Fibroblast of skin of abdomen (primary cell): ENCODE measurements around the gene ABHD17B. TPM values are rescaled to one million over a fixed set of nuclear protein-coding genes. Genes with fewer than 3 reads are reported as not detected.
A peak's percentile ranks its signal among the peaks of the same experiment; 100 is the strongest.
"Not testable (repeated sequence)": the region's sequence is repeated elsewhere in the genome, so short reads cannot be mapped to it uniquely, and the experiment has no call there.

Experiments used
- DNase-seq: peaks from one replicate; pipeline ENCODE4 v3.0.0-alpha.2; 2013
- polyA plus RNA-seq, 2 experiments: library from polyadenylated mRNA; unstranded; fragments of 120-200 nt; gene quantifications; one replicate each; pipeline ENCODE4 v1.2.1, GENCODE V29; 2013; ENCODE audit not compliant: insufficient read length in 2 of 2

ABHD17B gene
- 10.9 TPM for polyA plus RNA-seq (2013, experiment 1 of 2; ENCODE audit: insufficient read length)
- 11.4 TPM for polyA plus RNA-seq (2013, experiment 2 of 2; ENCODE audit: insufficient read length)

DNA sequence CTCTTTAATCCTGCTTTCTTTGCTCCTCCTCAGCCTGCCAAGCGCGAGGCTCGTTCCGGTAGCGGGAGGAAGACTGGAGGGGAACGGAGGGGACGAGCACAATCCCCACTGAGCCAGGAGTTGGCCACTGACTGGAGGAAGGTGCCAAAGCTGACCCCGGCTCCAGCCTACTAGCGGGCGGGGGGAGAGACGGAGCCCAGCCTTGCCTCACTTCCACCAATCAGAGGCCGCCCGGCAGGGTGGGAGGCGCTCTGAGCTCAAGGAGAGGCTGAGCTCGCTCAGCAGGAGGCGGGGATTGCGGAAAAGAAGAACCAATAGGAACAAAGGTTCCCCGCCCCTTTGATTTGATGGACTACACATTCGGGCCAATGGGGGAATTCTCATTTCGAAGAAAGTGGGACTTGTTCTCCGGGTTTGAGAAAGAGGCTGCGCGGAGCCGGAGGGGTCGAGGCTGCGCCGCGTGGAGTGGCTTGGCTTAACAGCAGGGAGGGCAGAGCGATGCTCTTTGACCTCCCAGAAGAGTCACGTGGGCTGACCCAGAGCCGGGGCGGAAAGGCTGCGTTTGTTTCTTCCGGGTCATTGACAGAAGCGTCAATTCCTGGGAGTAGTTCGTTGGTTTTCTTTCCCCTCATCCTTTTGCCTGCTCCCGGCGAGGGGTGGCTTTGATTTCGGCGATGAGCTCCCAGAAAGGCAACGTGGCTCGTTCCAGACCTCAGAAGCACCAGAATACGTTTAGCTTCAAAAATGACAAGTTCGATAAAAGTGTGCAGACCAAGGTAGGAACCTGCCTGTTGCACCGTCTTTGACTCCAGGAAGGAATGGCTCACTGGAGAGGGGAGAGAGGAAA, at the start of gene ABHD17B, which contains the start of gene C9orf85:
Gene ABHD17B (minus strand): TSS at position 133 of the 847 bp plus-strand sequence. CDS start 36,113 bp downstream, outside the sequence.
Gene C9orf85 (plus strand): TSS at position 579 of the 847 bp plus-strand sequence. CDS start 96 bp downstream, at position 675.
- peak; percentile 99 for DNase-seq

DNA sequence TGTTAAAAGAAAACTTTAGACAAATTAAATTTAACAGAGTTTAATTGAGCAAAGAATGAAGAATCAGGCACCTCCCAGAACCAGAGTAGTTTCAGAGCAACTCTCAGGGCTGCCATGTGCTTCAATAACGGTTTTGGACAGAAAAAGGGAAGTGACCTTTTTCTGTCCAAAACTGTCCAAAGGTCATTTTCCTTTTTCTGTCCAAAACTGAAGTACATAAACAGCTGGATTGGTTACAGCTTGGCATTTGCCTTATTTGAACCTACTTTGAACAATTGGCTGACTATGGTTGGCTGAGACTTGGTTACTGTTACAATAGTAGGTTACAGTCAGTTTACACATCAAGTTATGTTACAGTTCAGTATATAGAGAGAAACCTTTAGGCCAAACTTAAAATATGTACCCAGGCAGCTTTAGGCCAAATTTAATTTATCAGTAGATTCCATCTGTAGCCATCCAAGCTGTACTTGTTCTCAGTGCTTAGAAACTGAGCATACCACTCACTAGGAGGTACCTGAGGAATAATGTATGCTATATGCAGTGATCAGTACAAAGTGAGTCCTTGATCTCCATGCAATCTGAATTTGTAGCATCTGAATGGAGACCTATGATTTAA, 44.4 kb upstream of the ABHD17B start:
- no peak for DNase-seq

DNA sequence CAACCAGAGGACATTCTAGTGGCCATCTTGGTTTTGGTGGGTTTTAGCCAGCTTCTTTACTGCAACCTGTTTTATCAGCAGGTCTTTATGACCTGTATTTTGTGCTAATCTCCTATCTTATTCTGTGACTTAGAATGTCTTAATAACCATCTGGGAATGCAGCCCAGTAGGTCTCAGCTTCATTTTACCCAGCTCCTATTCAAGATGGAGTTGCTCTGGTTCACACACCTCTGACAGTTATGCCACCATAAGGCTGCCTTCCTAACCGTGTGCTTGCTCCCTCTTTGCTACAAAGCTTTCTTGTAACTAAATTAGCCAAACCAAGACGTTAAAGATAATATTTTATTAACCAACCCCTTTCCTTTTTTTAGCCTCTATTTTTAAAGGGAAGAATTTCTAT, 43.7 kb upstream of the ABHD17B start:
- not testable (repeated sequence) for DNase-seq

DNA sequence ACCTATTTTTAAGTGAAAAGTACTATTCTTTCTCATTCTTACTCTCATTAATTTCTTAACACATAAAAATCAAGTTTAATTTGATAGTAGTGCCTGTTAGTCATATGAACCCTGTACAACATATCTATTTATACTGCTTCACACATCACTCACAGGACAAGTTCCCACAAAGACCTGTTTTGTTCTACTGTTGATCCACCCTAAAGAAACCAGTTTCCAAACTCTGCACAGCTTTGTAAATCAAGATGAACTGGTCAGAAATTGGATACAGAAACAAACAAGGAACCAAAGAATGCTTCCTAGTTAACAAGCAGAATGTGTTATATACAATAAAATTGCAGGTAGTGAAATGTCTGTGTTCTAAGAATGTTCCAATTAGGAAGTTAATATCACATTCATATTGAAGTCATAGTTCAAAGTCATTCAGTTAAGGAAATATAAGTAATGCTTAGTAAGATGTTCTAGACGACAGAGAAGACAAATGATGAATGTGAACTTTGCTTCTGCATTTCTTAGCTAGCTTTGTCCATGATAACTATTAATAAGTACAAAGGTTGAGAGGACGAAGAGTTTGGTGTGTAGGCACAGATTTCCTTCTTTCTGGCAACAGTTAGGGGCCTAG, 33.9 kb upstream of the ABHD17B start:
- DNase-seq, result no peak

DNA sequence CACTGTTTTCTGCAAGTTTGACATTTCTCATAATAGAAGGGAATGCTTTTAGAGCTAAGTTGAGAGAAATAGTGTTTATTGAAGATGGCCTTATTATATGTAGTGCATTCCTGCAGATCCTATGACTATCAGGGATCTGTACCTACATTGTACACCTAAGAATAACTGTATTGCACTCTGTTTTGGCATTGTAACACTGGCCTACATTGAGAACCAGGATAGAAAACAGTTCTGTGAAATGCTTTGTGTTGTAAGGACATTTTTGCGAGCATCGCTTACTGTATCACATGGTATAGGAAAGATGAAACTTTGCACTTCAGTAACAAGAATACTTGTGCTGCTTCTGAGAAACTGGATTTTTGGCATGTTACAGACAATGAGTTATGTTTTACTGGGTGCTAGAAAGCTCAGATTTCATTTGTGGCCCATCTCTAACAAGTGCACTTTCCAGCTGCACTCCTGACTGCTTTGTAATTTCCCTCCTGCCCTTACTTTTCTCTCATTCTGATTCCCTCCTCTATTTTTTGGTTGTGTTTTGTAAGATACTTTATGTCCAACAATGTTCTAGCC, 31.1 kb upstream of the ABHD17B start:
- DNase-seq, result peak; percentile 23

DNA sequence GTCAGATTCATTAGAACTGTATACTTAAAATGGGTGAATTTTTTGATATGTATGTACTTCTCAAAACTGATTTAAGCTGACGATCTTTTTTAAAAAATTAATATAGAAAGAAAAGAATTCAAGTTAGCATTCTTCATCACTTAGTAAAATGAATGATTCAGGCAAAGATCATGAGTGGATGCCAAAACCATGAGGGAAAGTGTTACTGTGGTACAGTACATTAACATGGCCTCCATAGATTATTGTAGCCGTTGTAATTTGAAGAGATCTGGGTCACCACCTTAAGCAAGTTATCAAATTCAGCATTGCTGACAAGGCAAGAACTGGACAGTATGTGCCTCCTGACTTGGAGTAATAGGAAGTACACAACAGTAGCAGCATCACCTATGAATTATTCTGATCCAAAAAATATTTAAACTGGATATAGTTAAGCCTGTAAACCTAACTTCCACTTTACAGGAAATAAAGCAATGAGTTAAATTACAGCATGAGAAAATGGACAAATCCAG, 30.1 kb upstream of the ABHD17B start:
- DNase-seq, result peak; percentile 56

DNA sequence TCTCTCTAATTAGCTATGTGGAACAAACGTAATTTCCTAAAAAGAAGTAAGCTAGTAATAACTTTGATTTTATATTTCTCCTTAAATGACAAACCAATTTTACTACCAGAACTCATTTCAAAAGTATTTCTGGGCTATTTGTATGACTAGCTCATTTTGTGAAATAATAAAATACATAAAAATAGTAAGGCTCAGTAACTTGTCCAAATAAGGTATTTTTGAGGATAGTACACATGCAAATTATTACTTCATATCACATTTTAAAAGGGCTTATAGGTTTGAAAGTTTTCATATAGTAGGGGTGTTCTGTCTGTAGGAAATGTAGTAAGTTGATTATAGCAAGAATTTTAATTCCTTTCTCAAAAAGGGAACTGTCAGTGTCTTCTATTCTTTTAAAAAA, 26.9 kb upstream of the ABHD17B start:
- no peak for DNase-seq

DNA sequence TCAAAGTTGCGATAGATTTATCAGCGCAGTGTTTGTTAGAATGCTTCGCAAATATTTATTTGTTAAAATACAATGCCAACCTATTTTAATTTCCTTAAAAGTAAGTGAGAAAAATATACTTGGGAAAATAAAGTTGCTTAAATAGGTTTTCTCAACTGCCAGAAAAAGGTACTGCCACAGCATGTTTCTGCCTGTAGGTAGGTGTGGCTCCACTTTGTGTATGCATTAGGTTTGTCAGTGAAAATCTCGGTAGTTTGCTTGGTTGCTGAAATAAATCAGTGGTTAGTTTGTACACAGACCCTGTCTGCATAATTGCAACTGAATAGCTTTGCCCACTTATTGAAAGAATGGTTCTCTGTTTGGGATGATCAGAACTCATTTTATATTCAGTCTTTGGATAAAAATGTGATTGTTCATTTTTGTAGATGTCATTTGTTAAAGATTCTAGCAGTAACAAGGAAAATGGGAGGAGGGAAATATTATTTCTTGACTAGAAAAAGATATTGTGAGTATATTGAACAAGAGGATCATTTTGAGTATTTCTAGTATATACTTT, 26.2 kb upstream of the ABHD17B start:
- DNase-seq, result no peak

DNA sequence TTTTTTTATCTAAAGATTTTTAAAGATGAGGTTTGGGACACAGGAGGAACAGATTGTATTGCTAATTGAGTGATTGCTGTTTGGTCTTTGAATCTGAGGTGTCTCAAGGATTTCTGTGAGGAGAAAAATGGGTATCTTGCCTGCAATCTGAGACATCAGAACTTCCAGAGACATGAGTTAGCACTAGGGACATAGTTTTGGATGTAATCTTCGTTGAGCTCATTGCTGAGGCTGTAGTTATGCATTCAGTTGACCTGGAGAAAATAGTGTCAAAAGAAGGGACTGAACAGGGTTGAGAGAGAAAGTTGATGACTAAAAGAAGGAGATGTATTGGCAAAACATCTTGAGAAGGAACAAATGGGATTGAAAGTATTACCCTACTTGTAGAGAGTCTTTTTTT, 25.1 kb upstream of the ABHD17B start:
- DNase-seq, result no peak

DNA sequence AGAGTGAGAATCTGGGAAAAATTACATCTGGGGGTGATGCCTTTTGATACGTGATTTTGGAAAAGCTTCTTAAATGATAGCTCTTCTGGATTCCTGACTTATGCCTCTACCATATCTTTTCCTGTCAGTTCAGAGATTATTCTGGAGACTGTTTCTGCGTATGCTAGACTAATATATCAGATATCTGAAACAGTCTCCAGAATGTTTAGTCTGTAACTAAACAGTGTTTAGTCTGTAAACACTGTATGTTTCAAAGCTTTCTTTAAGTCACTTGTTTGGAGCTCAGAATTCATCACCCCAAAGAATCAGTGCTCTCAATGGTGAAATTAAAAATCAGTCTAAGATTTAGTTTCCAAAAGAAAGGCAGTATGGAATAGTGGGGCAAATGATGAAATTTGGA, 20.2 kb upstream of the ABHD17B start:
- no peak for DNase-seq

DNA sequence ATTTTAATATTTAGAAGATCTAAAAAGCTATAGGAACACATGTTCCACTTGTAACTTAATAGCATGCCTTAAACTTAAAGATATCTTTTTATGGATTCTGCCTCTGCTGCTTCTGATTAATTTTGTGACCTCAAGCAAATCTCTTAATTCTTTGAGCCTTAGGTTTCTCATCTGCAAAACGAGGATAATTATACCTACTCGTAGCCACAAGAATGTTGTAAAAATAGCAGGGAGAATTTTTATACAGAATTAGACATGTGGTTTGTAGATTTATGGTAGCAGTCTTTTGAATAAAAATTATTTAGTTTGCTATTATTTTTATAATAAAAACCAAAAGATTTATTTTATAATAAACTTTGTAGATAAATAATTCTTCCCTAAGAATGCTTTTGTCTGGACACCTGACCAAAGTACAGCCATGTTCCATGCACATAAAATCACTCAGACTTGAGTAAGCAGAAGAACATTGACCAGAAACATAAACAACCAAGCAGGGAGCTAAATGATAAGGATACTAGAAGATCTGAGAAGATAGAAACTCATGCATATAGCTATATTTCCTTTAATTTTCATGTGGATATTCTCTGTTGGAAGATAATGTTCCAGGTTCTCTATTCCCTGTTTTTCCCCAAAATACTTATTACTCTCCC, 18.9 kb upstream of the ABHD17B start:
- peak; percentile 87 for DNase-seq

DNA sequence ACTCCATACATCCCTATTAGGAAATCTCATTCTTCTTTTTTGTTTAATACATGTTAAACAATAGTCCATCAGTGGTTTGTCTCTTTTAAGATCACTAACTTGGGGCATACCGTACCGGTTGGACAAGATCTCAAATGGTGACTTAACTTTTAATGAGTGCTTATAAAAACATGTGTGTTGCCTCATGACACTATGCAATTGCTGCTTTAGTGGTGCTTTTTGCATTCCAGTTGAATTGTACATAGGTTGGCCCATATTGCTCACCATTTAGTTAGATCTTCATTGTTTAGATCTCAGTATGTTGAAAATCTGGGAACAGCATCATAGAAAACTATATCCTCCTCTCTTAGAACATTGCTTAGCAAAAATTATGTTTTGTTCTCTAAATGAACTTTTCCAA, 18.2 kb upstream of the ABHD17B start:
- peak; percentile 85 for DNase-seq

DNA sequence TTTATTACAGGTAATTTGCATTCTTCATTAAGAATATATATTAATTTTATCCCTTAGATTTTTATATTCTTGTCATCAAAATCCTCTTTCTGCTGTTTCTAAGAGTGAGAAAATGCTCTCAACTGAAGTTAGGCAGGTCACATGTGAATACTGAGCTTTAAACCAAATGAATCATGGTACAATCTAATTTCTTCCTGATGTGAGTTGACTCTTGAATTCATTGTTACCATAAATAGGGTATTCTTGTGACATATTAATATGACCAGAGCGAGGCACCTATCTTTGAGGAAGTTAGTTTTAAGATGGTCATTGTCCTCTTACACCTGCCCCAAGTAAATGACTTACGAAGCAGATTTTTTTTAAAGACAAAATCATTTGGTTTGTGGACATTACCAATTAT, 17.8 kb upstream of the ABHD17B start:
- peak; percentile 43 for DNase-seq

DNA sequence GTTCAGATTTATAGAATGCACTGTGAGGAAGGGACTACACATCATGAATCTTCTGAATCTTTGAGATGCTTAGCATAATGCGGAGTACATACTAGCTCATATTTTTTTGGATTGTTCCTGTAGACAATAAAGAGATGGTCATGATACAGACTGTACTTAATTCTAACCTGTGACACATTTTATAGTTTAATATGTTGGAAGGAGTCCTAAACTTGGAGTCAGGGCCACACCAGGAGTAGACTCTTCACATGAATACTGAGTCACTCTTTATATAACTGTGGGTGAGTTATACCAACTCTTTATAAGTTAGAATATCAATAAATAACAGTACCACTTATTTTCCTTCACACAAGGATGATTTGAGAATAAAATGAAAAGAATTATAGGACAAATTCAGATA, 17.4 kb upstream of the ABHD17B start:
- peak; percentile 40 for DNase-seq

DNA sequence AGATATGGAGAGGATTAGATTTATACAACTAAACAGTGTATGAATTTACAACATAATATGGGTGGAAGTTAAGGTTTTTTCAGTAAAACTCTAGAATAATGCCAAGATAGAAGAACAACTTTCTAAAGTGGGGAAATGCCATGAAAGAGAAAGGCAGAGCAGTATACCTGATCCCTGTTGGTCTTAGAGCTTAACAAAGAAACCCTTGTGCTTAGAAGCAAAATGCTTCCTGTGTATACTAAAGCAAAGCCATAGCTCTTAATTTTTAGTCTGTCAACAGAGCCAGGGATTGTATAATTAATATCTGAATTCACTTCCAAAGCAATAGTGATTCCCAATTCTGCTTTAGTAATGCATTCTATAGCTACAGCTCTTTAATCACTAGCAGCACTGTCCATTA, 14.8 kb upstream of the ABHD17B start:
- no peak for DNase-seq

DNA sequence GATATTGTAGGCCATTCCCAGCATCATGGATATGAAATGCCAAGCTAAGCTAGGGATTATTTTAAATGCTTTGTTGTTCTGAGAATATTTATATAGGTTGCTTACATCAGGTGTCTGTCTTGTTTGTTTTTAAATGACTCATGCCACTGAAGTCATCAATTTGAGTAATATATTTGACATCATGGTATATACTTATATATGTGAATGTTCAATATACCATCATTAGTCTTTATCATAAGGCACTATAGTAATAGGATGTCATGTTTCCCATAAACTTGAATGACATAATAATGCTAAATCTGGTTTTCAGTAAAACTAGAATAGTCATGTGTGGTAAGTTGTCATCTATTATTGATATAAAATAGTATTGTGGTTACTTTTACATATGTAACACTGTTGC, 13.6 kb upstream of the ABHD17B start:
- no peak for DNase-seq

DNA sequence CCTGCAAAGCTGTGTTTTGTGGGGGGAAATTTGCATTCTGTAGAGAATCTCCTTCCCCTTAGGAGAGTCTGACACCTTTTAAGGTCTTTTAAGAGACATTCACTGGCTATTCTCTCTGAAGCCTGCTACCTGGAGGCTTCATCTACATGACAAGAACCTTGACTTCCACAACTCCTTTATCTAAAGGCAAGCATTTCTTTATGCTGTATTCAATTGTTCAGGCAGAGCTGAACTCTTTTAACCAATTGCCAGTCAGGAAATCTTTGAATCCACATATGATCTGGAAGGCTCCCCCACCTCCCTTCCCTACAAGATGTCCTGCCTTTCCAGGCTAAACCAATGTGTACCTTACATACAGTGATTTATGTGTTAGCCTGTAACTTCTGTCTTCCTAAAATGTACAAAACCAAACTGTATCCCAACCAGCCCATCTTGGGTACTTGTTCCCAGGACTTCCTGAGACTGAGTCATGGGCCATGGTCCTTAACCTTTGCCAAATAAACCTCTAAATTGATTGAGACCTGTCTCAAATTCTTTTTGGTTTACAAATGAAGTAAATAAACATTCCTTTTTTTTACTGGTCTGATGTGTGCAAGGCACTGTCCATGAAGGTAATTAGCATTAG, 10.3 kb upstream of the ABHD17B start:
- no peak for DNase-seq

DNA sequence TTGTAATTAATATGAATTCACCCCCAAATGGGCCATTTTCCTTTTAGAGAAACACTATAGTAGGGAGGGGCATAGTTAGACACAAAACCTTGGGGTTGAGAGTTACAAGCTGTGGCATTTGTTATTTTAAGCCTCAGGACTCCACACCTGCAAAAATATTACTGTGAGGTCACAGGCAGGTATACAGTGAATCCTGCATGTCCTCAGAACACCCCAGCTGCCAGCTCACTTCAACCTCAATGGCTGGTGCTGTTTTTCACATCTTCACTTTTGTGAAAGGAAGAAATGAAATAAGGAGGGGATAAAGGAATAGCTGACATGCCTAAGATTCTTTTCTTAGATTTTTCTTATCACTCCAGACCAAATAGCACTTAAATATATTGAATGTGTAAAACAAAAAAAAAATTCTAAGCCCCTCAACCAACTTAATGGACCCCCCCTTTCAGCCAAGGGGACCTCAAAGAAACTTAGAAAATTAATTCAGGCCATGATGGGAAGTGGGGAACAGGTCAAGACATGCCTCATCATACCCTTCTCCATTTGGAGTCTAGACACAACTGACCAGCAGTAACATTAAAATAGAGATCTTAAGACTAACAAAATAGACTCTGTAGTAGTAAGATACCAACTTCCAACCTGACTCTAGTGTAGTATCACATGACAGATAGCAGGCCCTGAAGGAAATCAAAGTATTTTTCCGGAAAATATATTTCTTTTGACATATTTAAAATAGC, 9.6 kb upstream of the ABHD17B start:
- no peak for DNase-seq

DNA sequence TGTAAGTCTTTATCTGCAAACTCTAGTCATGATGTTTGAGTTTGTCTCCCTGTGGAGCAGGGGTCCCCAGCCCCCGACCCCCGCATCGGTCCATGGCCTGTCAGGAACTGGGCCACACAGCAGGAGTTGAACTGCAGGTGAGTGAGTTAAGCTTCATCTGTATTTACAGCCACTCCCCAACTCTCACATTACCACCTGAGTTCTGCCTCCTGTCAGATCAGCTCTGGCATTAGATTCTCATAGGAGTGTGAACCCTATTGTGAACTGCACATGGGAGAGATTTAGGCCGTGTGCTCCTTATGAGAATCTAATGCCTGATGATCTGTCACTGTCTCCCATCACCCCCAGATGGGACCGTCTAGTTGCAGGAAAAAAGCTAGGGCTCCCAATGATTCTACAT, 7.4 kb upstream of the ABHD17B start:
- no peak for DNase-seq

DNA sequence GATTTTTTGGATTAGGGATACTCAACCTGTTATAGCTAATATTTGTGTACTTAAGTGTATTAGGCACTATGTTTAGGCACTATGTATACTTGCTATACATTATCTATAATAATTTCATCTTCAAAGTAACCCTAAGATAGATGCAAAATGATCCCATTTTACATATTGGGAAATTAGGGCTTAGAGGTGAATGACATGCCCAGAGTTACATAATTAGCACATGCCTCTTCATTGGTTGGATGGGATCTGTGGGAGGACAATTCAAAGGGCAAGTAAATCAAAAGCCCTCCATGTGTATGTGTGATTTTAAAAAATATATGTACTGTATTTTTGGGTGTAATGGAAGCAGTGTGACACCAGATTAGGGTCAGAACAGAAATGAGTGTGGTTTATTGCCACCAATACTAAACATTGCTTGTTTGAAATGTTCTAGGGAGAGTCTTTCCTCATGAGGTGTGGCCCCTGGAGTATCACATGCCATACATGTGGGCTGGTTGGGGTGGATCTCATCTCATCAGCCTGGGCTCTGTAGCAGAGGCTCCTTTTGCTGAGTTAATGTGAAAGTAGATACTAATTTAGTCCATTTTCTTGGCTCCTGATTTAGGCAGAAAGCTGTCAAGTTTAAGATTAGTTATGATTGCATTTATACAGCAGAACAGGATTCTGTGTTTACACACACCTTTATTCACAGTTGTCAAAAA, 6.0 kb upstream of the ABHD17B start:
- DNase-seq, result no peak
